H9 (cell line): ENCODE results near the gene RSU1. TPM values are rescaled to one million over a fixed set of nuclear protein-coding genes. Genes with fewer than 3 reads are reported as not detected.

ENCODE experiments used
- DNase-seq: peaks from one replicate; pipeline ENCODE4 v3.0.0-alpha.2; 2017
- H2AFZ ChIP-seq: one replicate; pipeline ENCODE4 v1.6.1; 2013; ENCODE audit warnings: mild to moderate bottlenecking, low read length, control low read depth, moderate library complexity
- H2AK5ac ChIP-seq: 2 replicates; pipeline ENCODE4 v1.6.1; 2013; ENCODE audit warnings: low read length, control low read depth, mixed read lengths; ENCODE audit not compliant: insufficient read length
- H2BK120ac ChIP-seq: one replicate; pipeline ENCODE4 v1.6.1; 2013; ENCODE audit warnings: low read depth, mild to moderate bottlenecking, low read length, control low read depth, inconsistent platforms; ENCODE audit not compliant: poor library complexity, severe bottlenecking
- H2BK12ac ChIP-seq: 2 replicates; pipeline ENCODE4 v1.6.1; 2013; ENCODE audit warnings: low read length, control low read depth, mixed read lengths, low read depth; ENCODE audit not compliant: insufficient read length
- H2BK15ac ChIP-seq: 2 replicates; pipeline ENCODE4 v1.6.1; 2013; ENCODE audit warnings: low read depth, low read length, control low read depth
- H2BK20ac ChIP-seq: one replicate; pipeline ENCODE4 v1.6.1; 2013; ENCODE audit warnings: low read depth, mild to moderate bottlenecking, low read length, control low read depth, inconsistent platforms; ENCODE audit not compliant: poor library complexity, severe bottlenecking
- H2BK5ac ChIP-seq: 2 replicates; pipeline ENCODE4 v1.6.1; 2013; ENCODE audit warnings: low read length, control low read depth, mixed read lengths; ENCODE audit not compliant: insufficient read length
- H3K14ac ChIP-seq: 2 replicates; pipeline ENCODE4 v1.6.1; 2013; ENCODE audit warnings: low read length, control low read depth; ENCODE audit not compliant: insufficient read depth
- H3K18ac ChIP-seq: 2 replicates; pipeline ENCODE4 v1.6.1; 2013; ENCODE audit warnings: low read depth, mild to moderate bottlenecking, mixed read lengths, low read length, control low read depth; ENCODE audit not compliant: insufficient read length
- H3K23ac ChIP-seq: 2 replicates; pipeline ENCODE4 v1.6.1; 2013; ENCODE audit warnings: low read length, control low read depth, mixed read lengths, low read depth; ENCODE audit not compliant: insufficient read length
- H3K23me2 ChIP-seq: 2 replicates; pipeline ENCODE4 v1.6.1; 2013; ENCODE audit warnings: low read depth, mild to moderate bottlenecking, mixed read lengths, low read length, control low read depth; ENCODE audit not compliant: insufficient read length, poor library complexity, severe bottlenecking
- H3K27ac ChIP-seq: 2 replicates; pipeline ENCODE4 v1.5.1; 2013; ENCODE audit warnings: low read length, control low read depth, mixed read lengths, low read depth; ENCODE audit not compliant: insufficient read length
- H3K27me3 ChIP-seq: 2 replicates; pipeline ENCODE4 v1.6.1; 2013; ENCODE audit warnings: low read length, control low read depth, inconsistent platforms; ENCODE audit not compliant: insufficient read depth
- H3K4ac ChIP-seq: 2 replicates; pipeline ENCODE4 v1.6.1; 2013; ENCODE audit warnings: low read depth, mild to moderate bottlenecking, control low read depth, inconsistent platforms, low read length, moderate library complexity
- H3K4me1 ChIP-seq: 2 replicates; pipeline ENCODE4 v1.6.1; 2013; ENCODE audit warnings: low read length, control low read depth, inconsistent platforms; ENCODE audit not compliant: insufficient read depth
- H3K4me2 ChIP-seq: 2 replicates; pipeline ENCODE4 v1.6.1; 2013; ENCODE audit warnings: low read length, control low read depth, mixed read lengths; ENCODE audit not compliant: insufficient read length, insufficient read depth
- H3K56ac ChIP-seq: 2 replicates; pipeline ENCODE4 v1.6.1; 2013; ENCODE audit warnings: low read depth, mild to moderate bottlenecking, mixed read lengths, low read length, control low read depth; ENCODE audit not compliant: insufficient read length
- H3K79me1 ChIP-seq: 2 replicates; pipeline ENCODE4 v1.6.1; 2013; ENCODE audit warnings: low read depth, mild to moderate bottlenecking, moderate library complexity, low read length, control low read depth, inconsistent platforms; ENCODE audit not compliant: insufficient read depth, poor library complexity, severe bottlenecking
- H3K79me2 ChIP-seq: 2 replicates; pipeline ENCODE4 v1.6.1; 2013; ENCODE audit warnings: low read length, control low read depth, inconsistent platforms; ENCODE audit not compliant: insufficient read depth
- H3K9ac ChIP-seq: 2 replicates; pipeline ENCODE4 v1.6.1; 2013; ENCODE audit warnings: low read length, control low read depth, mixed read lengths; ENCODE audit not compliant: insufficient read length; ENCODE audit errors: extremely low read depth
- H3K9me3 ChIP-seq: one replicate; pipeline ENCODE4 v1.6.1; 2013; ENCODE audit warnings: low read depth, low read length, inconsistent platforms; ENCODE audit not compliant: control insufficient read depth
- H3T11ph ChIP-seq: one replicate; pipeline ENCODE4 v1.6.1; 2013; ENCODE audit warnings: mild to moderate bottlenecking, low read length, control low read depth, inconsistent platforms
- H4K20me1 ChIP-seq: one replicate; pipeline ENCODE4 v1.6.1; 2013; ENCODE audit not compliant: control insufficient read depth, insufficient read length, insufficient read depth
- H4K5ac ChIP-seq: 2 replicates; pipeline ENCODE4 v1.6.1; 2013; ENCODE audit warnings: low read depth, mild to moderate bottlenecking, mixed read lengths, low read length, control low read depth; ENCODE audit not compliant: insufficient read length
- H4K8ac ChIP-seq: replicated peaks from 2 replicates; pipeline ENCODE4 v1.6.1; 2013; ENCODE audit warnings: low read length, control low read depth, mixed read lengths, low read depth; ENCODE audit not compliant: insufficient read length
- H4K91ac ChIP-seq: 2 replicates; pipeline ENCODE4 v1.6.1; 2013; ENCODE audit warnings: low read depth, mild to moderate bottlenecking, moderate library complexity, mixed read lengths, low read length, control low read depth; ENCODE audit not compliant: insufficient read length
- H3K27ac Mint-ChIP-seq, 3 experiments: 2 replicates in 2 of 3; 3 replicates in 1 of 3; pipeline ENCODE4 v1.8.0; 2020 to 2021; ENCODE audit warnings: mixed read lengths in 3 of 3, mild to moderate bottlenecking in 1 of 3, moderate library complexity in 1 of 3
- H3K27me3 Mint-ChIP-seq: 2 replicates; pipeline ENCODE4 v1.8.0; 2021; ENCODE audit warnings: low read depth, mild to moderate bottlenecking, moderate library complexity, mixed read lengths
- H3K36me3 Mint-ChIP-seq, 3 experiments: 2 replicates in 2 of 3; 3 replicates in 1 of 3; pipeline ENCODE4 v1.8.0; 2020 to 2021; ENCODE audit warnings: low read depth in 3 of 3, mixed read lengths in 3 of 3; ENCODE audit not compliant: insufficient read depth in 1 of 3
- H3K4me1 Mint-ChIP-seq, 2 experiments: 2 replicates each; pipeline ENCODE4 v1.8.0; 2020; ENCODE audit warnings: mixed read lengths in 2 of 2
- H3K4me3 Mint-ChIP-seq, 2 experiments: 2 replicates in 1 of 2; 3 replicates in 1 of 2; pipeline ENCODE4 v1.8.0; 2020 to 2021; ENCODE audit warnings: mild to moderate bottlenecking in 2 of 2, mixed read lengths in 2 of 2, moderate library complexity in 1 of 2
- H3K9me3 Mint-ChIP-seq, 2 experiments: 2 replicates in 1 of 2; 3 replicates in 1 of 2; pipeline ENCODE4 v1.8.0; 2020; ENCODE audit warnings: mild to moderate bottlenecking in 2 of 2, mixed read lengths in 2 of 2, moderate library complexity in 1 of 2
- CTCF ChIP-seq: fragments of 200-600 bp; sonication (generic); conservative IDR thresholded peaks from 3 replicates; pipeline ENCODE4 v1.8.0; 2021; ENCODE audit warnings: antibody characterized with exemption, mild to moderate bottlenecking
- WGBS: extraction: QIAGEN DNeasy Blood & Tissue Kit; methylation state at CpG from one replicate; pipeline ENCODE4 v1.1.7; 2013; ENCODE audit warnings: missing lambda C conversion rate, low lambda C conversion rate, mixed read lengths; ENCODE audit not compliant: insufficient read length; ENCODE audit errors: extremely low coverage; 5-methylcytosine and 5-hydroxymethylcytosine counted together
- total RNA-seq: library from RNA; stranded (reverse); gene quantifications from 2 replicates; pipeline ENCODE4 v1.2.1, GENCODE V29; 2021

The RSU1 gene
- total RNA-seq, 1 experiment from 2014 or later, result 59.4 TPM

GRCh38 chr10:16597656-16598055 is 219.6 kb downstream of the RSU1 start:
- no peak overlapping the region for H2BK12ac ChIP-seq
- H4K8ac ChIP-seq, result no peak overlapping the region
- H3K23ac ChIP-seq, result no peak overlapping the region
- Mint-ChIP-seq H3K4me3 (no peak overlapping the region), H3K27me3 (no peaks in the 10 kb centered on the region), H3K4me1 (peaks cover 25 to 31% of the 10 kb centered on the region in 2 experiments), H3K36me3 (no peaks in the 10 kb centered on the region; a peak in 1 of 7 replicates), H3K9me3 (no peaks in the 10 kb centered on the region), H3K27ac (peak overlapping the region in 1 of 3 experiments; percentile 61; a peak in 1 of 7 replicates)
- H3K4me2 ChIP-seq, result no peak overlapping the region
- no peak overlapping the region for H3K9ac ChIP-seq
- H3K14ac ChIP-seq, result no peak overlapping the region
- no peak overlapping the region for H4K5ac ChIP-seq
- H3T11ph ChIP-seq, result no peak overlapping the region
- no peak overlapping the region for H3K27ac ChIP-seq
- WGBS, result no CpG with 5 or more reads among the region's 11 CpGs
- no peak overlapping the region for H2BK15ac ChIP-seq
- H2BK5ac ChIP-seq, result no peak overlapping the region
- H3K56ac ChIP-seq, result no peak overlapping the region
- no peak overlapping the region for H2AK5ac ChIP-seq
- no peaks in the 10 kb centered on the region for H3K23me2 ChIP-seq
- H2AFZ ChIP-seq, result no peak overlapping the region
- no peaks in the 10 kb centered on the region for H4K20me1 ChIP-seq
- DNase-seq, result no peak
- no peak overlapping the region for H3K18ac ChIP-seq
- H3K4ac ChIP-seq, result no peak overlapping the region
- no peaks in the 10 kb centered on the region for H3K27me3 ChIP-seq
- no peak for TF ChIP-seq CTCF
- no peak overlapping the region for H4K91ac ChIP-seq
- no peak overlapping the region for H2BK20ac ChIP-seq
- no peaks in the 10 kb centered on the region for H3K79me1 ChIP-seq
- H2BK120ac ChIP-seq, result no peak overlapping the region
- H3K4me1 ChIP-seq, result no peaks in the 10 kb centered on the region; the same call in 1 of the 2 replicates
- no peaks in the 10 kb centered on the region for H3K79me2 ChIP-seq
- no peaks in the 10 kb centered on the region for H3K9me3 ChIP-seq
